ENCODE measurements around the gene GJA10. TPM values are rescaled to one million over a fixed set of nuclear protein-coding genes. Genes with fewer than 3 reads are reported as not detected.

Gene GJA10
- polyA plus RNA-seq, 1 donor (not counting 4 experiments of a cell fraction or from before 2014, with no cell fraction given), result not detected

- H3K4me3 ChIP-seq (ENCODE audit: control insufficient read depth in 2 of 3, extremely low read depth in 1 of 3, insufficient read depth in 2 of 3, low read depth in 1 of 3, low read length in 3 of 3), result no peak overlapping the region
- H3K4me2 ChIP-seq (ENCODE audit: control insufficient read depth, extremely low read depth, insufficient read depth, low read depth, low read length), result no peak overlapping the region
- peaks cover 23% of the 10 kb centered on the region for H3K4me1 ChIP-seq (ENCODE audit: control insufficient read depth, extremely low read depth, insufficient read depth, low read length)
- no peak for DNase-seq (ENCODE audit: low read depth, low spot score)
- no peaks in the 10 kb centered on the region for H3K27me3 ChIP-seq (ENCODE audit: control insufficient read depth, extremely low read depth, insufficient read depth, low read length)
- H3K36me3 ChIP-seq (ENCODE audit: control insufficient read depth in 2 of 2, extremely low read depth in 1 of 2, insufficient read depth in 2 of 2, low read length in 2 of 2), result no peaks in the 10 kb centered on the region
- dilution Hi-C loops (cut with MboI; ENCODE audit: extremely low pct_ligation_motif_present, low sequenced_read_pairs), result no loop called here
- TF ChIP-seq CTCF (optimal IDR thresholded peaks at IDR 0.05 in 1 of 3, IDR thresholded peaks at IDR 0.05 in 1 of 3, conservative IDR thresholded peaks at IDR 0.05 in 1 of 3; ENCODE audit: extremely low read depth in 1 of 3, insufficient read depth in 2 of 3, low read length in 3 of 3) (no peak), EZH2 (IDR thresholded peaks at IDR 0.05; ENCODE audit: low read length) (no peak)
- no peaks in the 10 kb centered on the region for H4K20me1 ChIP-seq (ENCODE audit: control insufficient read depth, extremely low read depth, insufficient read depth, low read length)
- no peak overlapping the region for H3K27ac ChIP-seq (ENCODE audit: control insufficient read depth, insufficient read depth, low read length)
- H2AFZ ChIP-seq (ENCODE audit: control insufficient read depth, low read length), result no peak overlapping the region
- H3K9me1 ChIP-seq (ENCODE audit: control insufficient read depth, extremely low read depth, insufficient read depth, low read length), result no peaks in the 10 kb centered on the region
- no peaks in the 10 kb centered on the region for H3K9me3 ChIP-seq (ENCODE audit: control insufficient read depth, low read depth, low read length)
- no peak overlapping the region for H3K9ac ChIP-seq (ENCODE audit: control insufficient read depth, extremely low read depth, insufficient read depth, low read length)
- FAIRE-seq, result no peak
- no peaks in the 10 kb centered on the region for H3K79me2 ChIP-seq (ENCODE audit: control insufficient read depth, insufficient read depth, low read length)
These were observed 30.0 kb downstream of the GJA10 start for GRCh38 chr6:89924231-89924630.

- DNase-seq (ENCODE audit: low read depth, low spot score), result peak; percentile 72
- H3K27ac ChIP-seq (ENCODE audit: control insufficient read depth, insufficient read depth, low read length), result peak overlapping the region; percentile 6
- no peaks in the 10 kb centered on the region for H3K79me2 ChIP-seq (ENCODE audit: control insufficient read depth, insufficient read depth, low read length)
- H3K9me1 ChIP-seq (ENCODE audit: control insufficient read depth, extremely low read depth, insufficient read depth, low read length), result no peaks in the 10 kb centered on the region
- peak; percentile 94 for FAIRE-seq
- no peaks in the 10 kb centered on the region for H3K9me3 ChIP-seq (ENCODE audit: control insufficient read depth, low read depth, low read length)
- H3K4me2 ChIP-seq (ENCODE audit: control insufficient read depth, extremely low read depth, insufficient read depth, low read depth, low read length), result peak overlapping the region; percentile 6
- dilution Hi-C loops (cut with MboI; ENCODE audit: extremely low pct_ligation_motif_present, low sequenced_read_pairs), result no loop called here
- H2AFZ ChIP-seq (ENCODE audit: control insufficient read depth, low read length), result no peak overlapping the region
- no peak overlapping the region for H3K9ac ChIP-seq (ENCODE audit: control insufficient read depth, extremely low read depth, insufficient read depth, low read length)
- peaks cover 26% of the 10 kb centered on the region for H3K4me1 ChIP-seq (ENCODE audit: control insufficient read depth, extremely low read depth, insufficient read depth, low read length)
- no peaks in the 10 kb centered on the region for H4K20me1 ChIP-seq (ENCODE audit: control insufficient read depth, extremely low read depth, insufficient read depth, low read length)
- no peaks in the 10 kb centered on the region for H3K27me3 ChIP-seq (ENCODE audit: control insufficient read depth, extremely low read depth, insufficient read depth, low read length)
- H3K4me3 ChIP-seq (ENCODE audit: control insufficient read depth in 2 of 3, extremely low read depth in 1 of 3, insufficient read depth in 2 of 3, low read depth in 1 of 3, low read length in 3 of 3), result no peak overlapping the region
- TF ChIP-seq CTCF (optimal IDR thresholded peaks at IDR 0.05 in 1 of 3, IDR thresholded peaks at IDR 0.05 in 1 of 3, conservative IDR thresholded peaks at IDR 0.05 in 1 of 3; ENCODE audit: extremely low read depth in 1 of 3, insufficient read depth in 2 of 3, low read length in 3 of 3), result no peak
- TF ChIP-seq EZH2 (IDR thresholded peaks at IDR 0.05; ENCODE audit: low read length), result no peak
- no peaks in the 10 kb centered on the region for H3K36me3 ChIP-seq (ENCODE audit: control insufficient read depth in 2 of 2, extremely low read depth in 1 of 2, insufficient read depth in 2 of 2, low read length in 2 of 2)
These were observed 31.6 kb downstream of the GJA10 start for GRCh38 chr6:89925826-89926225.
